HepG2 (cell line): ENCODE results near the gene SRCIN1. TPM values are rescaled to one million over a fixed set of nuclear protein-coding genes. Genes with fewer than 3 reads are reported as not detected.

Experiments
- ASH2L ChIP-seq: fragments of 300-600, 200-600 bp; sonication (generic); IDR thresholded peaks from 2 replicates; pipeline ENCODE4 v1.7.0; 2017; ENCODE audit warnings: low read depth, mild to moderate bottlenecking, moderate library complexity, mixed read lengths, low read length; ENCODE audit not compliant: insufficient read length
- ATF6 ChIP-seq: sonication (generic); formaldehyde crosslinking; conservative IDR thresholded peaks from 2 replicates; pipeline ENCODE4 v1.4.0; 2020; ENCODE audit warnings: missing genetic modification reagents
- E2F2 ChIP-seq: sonication (generic); formaldehyde crosslinking; IDR thresholded peaks from 2 replicates; pipeline ENCODE4 v1.4.0; 2020; ENCODE audit warnings: missing genetic modification reagents, borderline replicate concordance
- HNRNPH1 ChIP-seq: fragments of 200-400 bp; formaldehyde crosslinking; optimal IDR thresholded peaks from 2 replicates; pipeline ENCODE3; 2017; ENCODE audit warnings: mild to moderate bottlenecking, low read depth, low read length
- HOMEZ ChIP-seq: IDR thresholded peaks from 2 replicates; pipeline ENCODE4 v1.6.1; 2016; ENCODE audit warnings: low read depth
- IRF9 ChIP-seq: sonication (generic); formaldehyde crosslinking; IDR thresholded peaks from 2 replicates; pipeline ENCODE4 v1.8.0; 2022; ENCODE audit warnings: missing genetic modification reagents, mild to moderate bottlenecking, borderline replicate concordance
- MYC ChIP-seq: sonication (generic); formaldehyde crosslinking; IDR thresholded peaks from 2 replicates; pipeline ENCODE4 v1.9.0; 2021; ENCODE audit warnings: missing genetic modification reagents, borderline replicate concordance
- NFE2 ChIP-seq: sonication (generic); formaldehyde crosslinking; IDR thresholded peaks from 2 replicates; pipeline ENCODE4 v1.4.0; 2020; ENCODE audit warnings: missing genetic modification reagents
- RXRB ChIP-seq: IDR thresholded peaks from 2 replicates; pipeline ENCODE4 v1.6.1; 2016; ENCODE audit warnings: borderline replicate concordance, missing genetic modification reagents, missing compliant biosample characterization
- TOPORS ChIP-seq: sonication (generic); formaldehyde crosslinking; IDR thresholded peaks from 2 replicates; pipeline ENCODE4 v1.8.0; 2023; ENCODE audit warnings: mild to moderate bottlenecking, missing genetic modification reagents
- ZKSCAN8 ChIP-seq: IDR thresholded peaks from 2 replicates; pipeline ENCODE4 v1.6.1; 2016; ENCODE audit warnings: borderline replicate concordance, missing genetic modification reagents, missing compliant biosample characterization
- ZNF234 ChIP-seq: sonication (generic); formaldehyde crosslinking; conservative IDR thresholded peaks from 2 replicates; pipeline ENCODE4 v1.5.1; 2020; ENCODE audit warnings: mild to moderate bottlenecking, missing genetic modification reagents
- ZNF24 ChIP-seq: fragments of 450-650 bp; IDR thresholded peaks from 2 replicates; pipeline ENCODE4 v1.6.1; 2017; ENCODE audit warnings: antibody characterized with exemption, mild to moderate bottlenecking
- ZNF256 ChIP-seq: sonication (generic); formaldehyde crosslinking; conservative IDR thresholded peaks from 2 replicates; pipeline ENCODE4 v1.4.0; 2020; ENCODE audit warnings: missing genetic modification reagents
- ZNF260 ChIP-seq: sonication (generic); formaldehyde crosslinking; IDR thresholded peaks from 2 replicates; pipeline ENCODE4 v1.4.0; 2020; ENCODE audit warnings: missing genetic modification reagents, low read depth, mild to moderate bottlenecking, borderline replicate concordance
- ZNF276 ChIP-seq: sonication (generic); formaldehyde crosslinking; IDR thresholded peaks from 2 replicates; pipeline ENCODE4 v1.4.0; 2020; ENCODE audit warnings: mild to moderate bottlenecking, low read depth, missing genetic modification reagents
- ZNF281 ChIP-seq: sonication (generic); formaldehyde crosslinking; IDR thresholded peaks from 2 replicates; pipeline ENCODE4 v1.4.0; 2020; ENCODE audit warnings: missing genetic modification reagents, borderline replicate concordance
- ZNF333 ChIP-seq: sonication (generic); formaldehyde crosslinking; IDR thresholded peaks from 2 replicates; pipeline ENCODE4 v1.4.0; 2020; ENCODE audit warnings: mild to moderate bottlenecking, missing genetic modification reagents, borderline replicate concordance
- ZNF367 ChIP-seq: sonication (generic); formaldehyde crosslinking; IDR thresholded peaks from 2 replicates; pipeline ENCODE4 v1.4.0; 2020; ENCODE audit warnings: missing genetic modification reagents, borderline replicate concordance
- ZNF546 ChIP-seq: sonication (generic); formaldehyde crosslinking; conservative IDR thresholded peaks from 2 replicates; pipeline ENCODE4 v1.8.1; 2023; ENCODE audit warnings: mild to moderate bottlenecking, missing genetic modification reagents
- polyA plus RNA-seq, 8 experiments: library from polyadenylated mRNA; depleted of rRNA in 3 of 8; stranded (reverse) in 7 of 8; unstranded in 1 of 8; fragments of >200 nt; fragmentation: Illumina TruSeq in 4 of 8; extraction: Trizol in 4 of 8; gene quantifications; 2 replicates each; pipeline versions ENCODE4 v1.2.1 to v1.2.3, GENCODE V29; 2011 to 2016; ENCODE audit warnings: low read depth in 4 of 8, missing spikeins in 1 of 8, mixed read lengths in 1 of 8; ENCODE audit not compliant: insufficient read depth in 1 of 8
- total RNA-seq, 5 experiments: library from RNA; depleted of rRNA; stranded (reverse); fragments of >200 nt; fragmentation: Illumina TruSeq; extraction: Trizol; gene quantifications; 2 replicates each; pipeline ENCODE4 v1.2.3, GENCODE V29; 2016; ENCODE audit warnings: low read depth in 1 of 5

The SRCIN1 gene
- total and polyA plus RNA-seq, 2 of the 13 experiments (the other 11 are each of a cell fraction or from before 2014, with no cell fraction given): 1.2 to 9.6 TPM

GRCh38 chr17:38559880-38560230, 45.9 kb downstream of the SRCIN1 start (continued):
- TF ChIP-seq ZNF256 (CRISPR knock-in tag) (no peak), TOPORS (CRISPR knock-in tag) (no peak), ASH2L (no peak), MYC (CRISPR knock-in tag) (no peak), ZNF276 (no peak), ZNF24 (no peak), HOMEZ (CRISPR knock-in tag) (no peak), RXRB (CRISPR knock-in tag) (no peak), ZNF260 (CRISPR knock-in tag) (no peak), ZNF546 (CRISPR knock-in tag) (no peak), HNRNPH1 (no peak), NFE2 (CRISPR knock-in tag) (no peak), ZKSCAN8 (CRISPR knock-in tag) (no peak), ZNF333 (no peak), ATF6 (no peak), ZNF281 (CRISPR knock-in tag) (peak; percentile 43; the same call in 1 of the 2 replicates), ZNF367 (CRISPR knock-in tag) (no peak), IRF9 (CRISPR knock-in tag) (peak; percentile 3; the same call in 1 of the 2 replicates), ZNF234 (CRISPR knock-in tag) (no peak), E2F2 (no peak)
